Prostate gland (tissue), 2 donors: ENCODE measurements around the gene LHX1. TPM values are rescaled to one million over a fixed set of nuclear protein-coding genes. Genes with fewer than 3 reads are reported as not detected.

Experiments used
- DNase-seq: peaks from one replicate; pipeline ENCODE4 v3.0.0-alpha.2; 2019; ENCODE audit warnings: low spot score
- H3K27ac ChIP-seq, 2 donors: fragments of 200-600 bp; sonication (generic); 2 replicates each; pipeline ENCODE4 v1.5.1; 2017 to 2019
- H3K27me3 ChIP-seq: fragments of 200-600 bp; sonication (generic); replicated peaks from 2 replicates; pipeline ENCODE4 v1.5.1; 2019; ENCODE audit not compliant: insufficient read depth
- H3K36me3 ChIP-seq, 2 donors: fragments of 200-600 bp; sonication (generic); 1 replicate in 1 of 2; 2 replicates in 1 of 2; pipeline versions ENCODE4 v1.5.1 to v1.8.1; 2017 to 2019
- H3K4me1 ChIP-seq: fragments of 200-600 bp; sonication (generic); replicated peaks from 2 replicates; pipeline ENCODE4 v1.5.1; 2019
- H3K4me3 ChIP-seq, 2 donors: fragments of 200-600 bp; sonication (generic); 2 replicates each; pipeline ENCODE4 v1.5.1; 2017 to 2019
- H3K9me3 ChIP-seq: fragments of 200-600 bp; sonication (generic); 2 replicates; pipeline ENCODE4 v1.5.1; 2017
- CTCF ChIP-seq, 4 experiments: fragments of 200-600 bp in 2 of 4; fragments of 450-650 bp in 2 of 4; sonication (generic) in 2 of 4; IDR thresholded peaks; 1 replicate in 3 of 4; 2 replicates in 1 of 4; pipeline ENCODE4 v1.5.1; 2016 to 2019; ENCODE audit warnings: antibody characterized with exemption in 4 of 4, mild to moderate bottlenecking in 2 of 4, moderate library complexity in 2 of 4
- POLR2A ChIP-seq: fragments of 450-650 bp; IDR thresholded peaks from one replicate; pipeline ENCODE4 v1.6.1; 2016; ENCODE audit warnings: antibody characterized with exemption, mild to moderate bottlenecking
- POLR2AphosphoS5 ChIP-seq: sonication (generic); formaldehyde crosslinking; IDR thresholded peaks from one replicate; pipeline ENCODE4 v1.6.1; 2017; ENCODE audit warnings: antibody characterized with exemption
- WGBS: methylation state at CpG from one replicate; pipeline ENCODE4 v1.1.5; 2018; 5-methylcytosine and 5-hydroxymethylcytosine counted together
- intact Hi-C: fragments of 100-400 bp; cut with DNase I; formaldehyde crosslinking; loops from one replicate; pipeline ENCODE4 v1.14.2; 2022
- total RNA-seq, 2 donors: library from RNA; depleted of rRNA; stranded (reverse); fragments of >200 nt; gene quantifications; one replicate each; pipeline ENCODE4 v1.1.0, GENCODE V29; 2016

LHX1 gene
- total RNA-seq, 2 donors from 2014 or later: not detected

- TF ChIP-seq CTCF (IDR thresholded peaks at IDR 0.05) (no peak), POLR2A (no peak), POLR2AphosphoS5 (no peak)
- H3K9me3 ChIP-seq: no peaks in the 10 kb centered on the region
- no peaks in the 10 kb centered on the region for H3K27me3 ChIP-seq
- no peak overlapping the region for H3K27ac ChIP-seq
- no peak overlapping the region for H3K4me3 ChIP-seq
- WGBS: 86% methylated on average over 1 of the region's 1 CpG
- no peaks in the 10 kb centered on the region for H3K4me1 ChIP-seq
- intact Hi-C loops: no loop called here
- DNase-seq: no peak
- no peaks in the 10 kb centered on the region for H3K36me3 ChIP-seq
Measured at GRCh38 chr17:36972905-36973304, 35.6 kb downstream of the LHX1 start.

DNA sequence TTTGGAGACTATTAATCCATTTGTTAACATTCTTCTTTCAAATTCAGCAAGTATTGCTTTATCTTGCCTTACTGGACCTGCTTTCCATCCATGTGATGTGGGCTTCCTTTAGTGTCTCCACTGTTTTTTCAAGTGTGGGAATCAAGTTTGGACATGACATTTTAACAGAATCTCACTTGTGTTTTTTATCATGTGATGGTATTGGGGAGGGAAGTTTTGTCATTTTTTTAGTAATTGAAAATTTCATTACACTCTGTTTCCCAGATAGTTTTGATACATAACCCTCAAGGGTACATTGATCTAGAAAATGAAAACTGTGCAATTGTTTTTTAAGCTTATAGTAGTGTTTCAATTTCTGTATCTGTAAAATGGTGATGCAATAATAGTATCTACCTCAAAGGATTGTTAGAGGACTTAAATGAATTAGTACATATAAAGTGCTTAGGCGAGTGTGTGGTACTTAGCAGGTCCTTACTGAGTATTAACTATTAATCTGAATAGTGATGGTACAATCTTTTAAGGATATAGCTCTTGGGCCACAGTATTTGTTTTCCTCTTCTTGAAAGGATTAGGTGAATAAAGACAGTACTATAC, 38.7 kb downstream of the LHX1 start:
- intact Hi-C loops: no loop called here
- no peak for DNase-seq
- Histone ChIP-seq H3K9me3 (no peaks in the 10 kb centered on the region), H3K36me3 (no peaks in the 10 kb centered on the region), H3K4me3 (no peak overlapping the region), H3K27ac (no peak overlapping the region), H3K27me3 (no peaks in the 10 kb centered on the region), H3K4me1 (no peaks in the 10 kb centered on the region)
- TF ChIP-seq POLR2A: no peak
- TF ChIP-seq POLR2AphosphoS5: no peak
- no peak for TF ChIP-seq CTCF (IDR thresholded peaks at IDR 0.05)
- WGBS: 95% methylated on average over 1 of the region's 1 CpG

DNA sequence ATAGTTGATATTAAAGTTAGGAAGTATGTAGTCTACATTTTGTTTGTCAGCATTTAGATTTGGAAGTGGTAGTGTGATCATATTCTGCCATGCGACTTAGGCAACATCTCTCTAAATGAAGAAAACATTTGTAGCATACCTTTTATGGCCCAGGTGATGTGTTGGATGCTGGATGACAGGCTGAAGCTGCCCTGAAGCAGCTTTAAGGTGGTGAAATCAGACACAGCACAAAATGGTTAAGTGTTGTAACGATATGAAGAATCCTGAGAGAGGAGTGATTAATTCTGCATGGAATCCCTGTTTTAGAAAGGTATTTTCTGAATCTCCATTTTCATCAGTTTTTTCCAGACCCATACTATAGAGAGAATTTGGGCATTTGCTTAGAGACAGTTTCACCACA, 39.8 kb downstream of the LHX1 start:
- Histone ChIP-seq H3K9me3 (no peaks in the 10 kb centered on the region), H3K36me3 (no peaks in the 10 kb centered on the region), H3K27ac (no peak overlapping the region), H3K27me3 (no peaks in the 10 kb centered on the region), H3K4me1 (no peaks in the 10 kb centered on the region), H3K4me3 (no peak overlapping the region)
- WGBS: 98% methylated on average over 2 of the region's 2 CpGs
- DNase-seq: no peak
- TF ChIP-seq POLR2AphosphoS5: no peak
- no peak for TF ChIP-seq CTCF (IDR thresholded peaks at IDR 0.05)
- TF ChIP-seq POLR2A: no peak
- intact Hi-C loops: no loop called here

GRCh38 chr17:36977568-36977967, 40.3 kb downstream of the LHX1 start:
- intact Hi-C loops: no loop called here
- Histone ChIP-seq H3K27ac (no peak overlapping the region), H3K36me3 (no peaks in the 10 kb centered on the region), H3K4me1 (no peaks in the 10 kb centered on the region), H3K9me3 (no peaks in the 10 kb centered on the region), H3K4me3 (no peak overlapping the region), H3K27me3 (no peaks in the 10 kb centered on the region)
- WGBS: 71% methylated on average over 2 of the region's 2 CpGs
- no peak for DNase-seq
- no peak for TF ChIP-seq POLR2A
- TF ChIP-seq CTCF (IDR thresholded peaks at IDR 0.05): no peak
- no peak for TF ChIP-seq POLR2AphosphoS5

GRCh38 chr17:36978810-36979564, 41.7 kb downstream of the LHX1 start:
- intact Hi-C loops: no loop called here
- Histone ChIP-seq H3K9me3 (no peaks in the 10 kb centered on the region), H3K27ac (no peak overlapping the region), H3K4me1 (no peaks in the 10 kb centered on the region), H3K4me3 (no peak overlapping the region), H3K27me3 (no peaks in the 10 kb centered on the region), H3K36me3 (no peaks in the 10 kb centered on the region)
- TF ChIP-seq POLR2A (no peak), CTCF (IDR thresholded peaks at IDR 0.05) (no peak), POLR2AphosphoS5 (no peak)
- DNase-seq: no peak
- WGBS: 62% methylated on average over 11 of the region's 11 CpGs
